B cell (primary cell): ENCODE data around the gene ZDHHC14. TPM values are rescaled to one million over a fixed set of nuclear protein-coding genes. Genes with fewer than 3 reads are reported as not detected.

ENCODE experiments used
- ATAC-seq: fragments of 200-7000 bp; cut with Tn5 transposase; one replicate; pipeline ENCODE4 v1.10.0; 2021; ENCODE audit warnings: low read depth, mild to moderate bottlenecking, moderate number of reproducible peaks, moderate library complexity
- CTCF ChIA-PET: fragments of 350-600 bp; sonication (Branson Sonifier 250); formaldehyde crosslinking; loops from one replicate; lab custom pipeline; 2021; ENCODE audit warnings: antibody characterized with exemption, inconsistent platforms; lab: Charles Lee
- POLR2A ChIA-PET: fragments of 350-600 bp; sonication (Branson Sonifier 250); formaldehyde crosslinking; loops from one replicate; lab custom pipeline; 2021; ENCODE audit warnings: antibody characterized with exemption; lab: Charles Lee
- DNase-seq: peaks from one replicate; pipeline ENCODE4 v3.0.0; 2013
- H2AFZ ChIP-seq: 2 replicates; pipeline ENCODE4 v1.6.1; 2012; ENCODE audit warnings: mild to moderate bottlenecking, low read depth, low read length; ENCODE audit not compliant: insufficient read depth, poor library complexity, severe bottlenecking
- H3K27ac ChIP-seq, 2 donors: 1 replicate in 1 of 2; 2 replicates in 1 of 2; pipeline ENCODE4 v1.5.1; 2012 to 2013; ENCODE audit warnings: low read length in 2 of 2, mild to moderate bottlenecking in 2 of 2, moderate library complexity in 1 of 2
- H3K27me3 ChIP-seq, 4 experiments: fragments of 200-600 bp in 1 of 4; sonication (generic) in 1 of 4; replicated peaks in 1 of 4; 1 replicate in 2 of 4; 2 replicates in 2 of 4; pipeline versions ENCODE4 v1.6.1 to v1.7.0; 2013 to 2016; ENCODE audit warnings: low read length in 3 of 4, mild to moderate bottlenecking in 2 of 4, mixed read lengths in 1 of 4, moderate library complexity in 1 of 4; ENCODE audit not compliant: insufficient read depth in 4 of 4, control insufficient read depth in 3 of 4; ENCODE audit errors: control extremely low read depth in 1 of 4
- H3K36me3 ChIP-seq, 2 experiments: replicated peaks in 1 of 2; 1 replicate in 1 of 2; 2 replicates in 1 of 2; pipeline versions ENCODE4 v1.6.1 to v1.7.1; 2013; ENCODE audit warnings: low read length in 1 of 2; ENCODE audit not compliant: insufficient read depth in 2 of 2, control insufficient read depth in 1 of 2; ENCODE audit errors: control extremely low read depth in 1 of 2, extremely low read depth in 1 of 2
- H3K4me1 ChIP-seq, 2 donors: fragments of 200-600 bp in 1 of 2; sonication (generic) in 1 of 2; 1 replicate in 1 of 2; 2 replicates in 1 of 2; pipeline versions ENCODE4 v1.5.1 to v1.6.1; 2013 to 2017; ENCODE audit warnings: low read length in 2 of 2; ENCODE audit not compliant: control insufficient read depth in 2 of 2, insufficient read depth in 2 of 2
- H3K4me2 ChIP-seq: replicated peaks from 2 replicates; pipeline ENCODE3; 2012; ENCODE audit warnings: mild to moderate bottlenecking, low read depth, low read length; ENCODE audit not compliant: poor library complexity, severe bottlenecking
- H3K4me3 ChIP-seq, 5 experiments: fragments of 200-600 bp in 1 of 5; sonication (generic) in 1 of 5; 1 replicate in 3 of 5; 2 replicates in 2 of 5; pipeline versions ENCODE4 v1.5.1 to v1.7.0; 2011 to 2016; ENCODE audit warnings: low read length in 4 of 5, mild to moderate bottlenecking in 4 of 5, low read depth in 2 of 5, control low read depth in 1 of 5, moderate library complexity in 1 of 5; ENCODE audit not compliant: insufficient read depth in 1 of 5; ENCODE audit errors: control extremely low read depth in 1 of 5, extremely low read depth in 1 of 5
- H3K79me2 ChIP-seq: fragments of 200-600 bp; sonication (generic); one replicate; pipeline ENCODE4 v1.6.0; 2016; ENCODE audit warnings: low read length; ENCODE audit not compliant: control insufficient read depth, insufficient read depth
- H3K9ac ChIP-seq: fragments of 200-600 bp; sonication (generic); 2 replicates; pipeline ENCODE4 v1.6.1; 2017; ENCODE audit warnings: mild to moderate bottlenecking, low read length, moderate library complexity
- H3K9me3 ChIP-seq, 3 donors: one replicate each; pipeline versions ENCODE4 v1.6.1 to v1.7.1; 2013; ENCODE audit warnings: low read length in 2 of 3; ENCODE audit not compliant: control insufficient read depth in 2 of 3, insufficient read depth in 1 of 3; ENCODE audit errors: control extremely low read depth in 1 of 3
- H4K20me1 ChIP-seq: 2 replicates; pipeline ENCODE4 v1.6.0; 2012; ENCODE audit warnings: mild to moderate bottlenecking, low read length; ENCODE audit not compliant: insufficient read depth, control insufficient read depth, poor library complexity, severe bottlenecking
- H3K27ac Mint-ChIP-seq: one replicate; pipeline ENCODE4 v1.8.0; 2021; ENCODE audit warnings: mixed read lengths
- H3K27me3 Mint-ChIP-seq: one replicate; pipeline ENCODE4 v1.8.0; 2021; ENCODE audit warnings: mixed read lengths
- H3K4me1 Mint-ChIP-seq: one replicate; pipeline ENCODE4 v1.8.0; 2021; ENCODE audit warnings: mixed read lengths
- H3K4me3 Mint-ChIP-seq: one replicate; pipeline ENCODE4 v1.8.0; 2021; ENCODE audit warnings: mixed read lengths
- H3K9me3 Mint-ChIP-seq: one replicate; pipeline ENCODE4 v1.8.0; 2022; ENCODE audit warnings: mixed read lengths; ENCODE audit not compliant: insufficient read depth
- EZH2 ChIP-seq: IDR thresholded peaks from 2 replicates; pipeline ENCODE4 v1.6.1; 2012; ENCODE audit warnings: borderline replicate concordance, low read depth, mild to moderate bottlenecking, moderate library complexity, low read length; ENCODE audit not compliant: insufficient read depth, poor library complexity, severe bottlenecking
- WGBS: methylation state at CpG from one replicate; pipeline ENCODE4 v1.1.5; 2013; ENCODE audit warnings: missing lambda C conversion rate; ENCODE audit not compliant: insufficient coverage; 5-methylcytosine and 5-hydroxymethylcytosine counted together
- intact Hi-C: fragments of 100-400 bp; cut with micrococcal nuclease; formaldehyde crosslinking; loops from one replicate; pipeline ENCODE4 v1.10.0; 2022
- polyA plus RNA-seq: library from polyadenylated mRNA; depleted of rRNA; stranded (reverse); fragments of >200 nt; gene quantifications from 2 replicates; pipeline ENCODE4 v1.2.3, GENCODE V29; 2012
- total RNA-seq, 2 donors: library from RNA; stranded (reverse); fragments of 120-200 nt in 1 of 2; gene quantifications; 1 replicate in 1 of 2; 2 replicates in 1 of 2; pipeline versions ENCODE4 v1.2.3 to v1.2.4, GENCODE V29; 2013 to 2022
- TF ChIP-seq, protein P1 (sequence below): fragments of 200-600 bp; IDR thresholded peaks from one replicate; pipeline ENCODE4 v1.8.0; 2022; ENCODE audit warnings: antibody characterized with exemption, mild to moderate bottlenecking

The ZDHHC14 gene
- total and polyA plus RNA-seq, 2 donors (not counting 1 experiment from before 2014, with no cell fraction given): 8.8 to 50.4 TPM

DNA sequence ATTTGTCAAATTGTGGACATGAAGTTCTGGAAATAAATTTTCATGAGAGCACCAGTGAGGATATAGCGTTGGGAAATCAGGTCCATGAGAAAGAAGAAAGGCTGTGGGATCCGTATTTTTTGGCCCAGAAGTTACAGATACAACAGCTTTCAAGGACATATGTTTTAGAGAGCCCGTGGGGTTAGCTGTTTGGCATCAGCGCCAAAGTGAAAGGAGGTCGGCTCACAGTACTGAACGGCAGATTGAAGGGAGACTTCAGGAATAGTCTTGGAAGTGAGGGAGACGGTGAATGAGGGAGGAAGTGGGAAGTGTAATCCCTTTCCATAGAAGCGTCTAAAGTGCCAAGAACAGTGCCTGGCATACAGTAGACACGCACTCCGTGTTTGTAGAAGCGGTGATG lies 31.8 kb downstream of the ZDHHC14 start:
- Mint-ChIP-seq H3K27me3 (no peaks in the 10 kb centered on the region), H3K27ac (no peak overlapping the region), H3K4me1 (peaks cover 18% of the 10 kb centered on the region), H3K9me3 (peaks cover 6% of the 10 kb centered on the region), H3K4me3 (no peak overlapping the region)
- peaks cover 8 to 10% of the 10 kb centered on the region in 2 donors for H3K4me1 ChIP-seq
- no peak overlapping the region for H3K4me2 ChIP-seq
- H3K27ac ChIP-seq: no peak overlapping the region
- DNase-seq (no peak), ATAC-seq (no peak)
- CTCF ChIA-PET: interaction anchor here (1.3 kb wide), 1 partner anchor 9 kb away, joined by 3 read pairs; no protein-coding TSS in a partner anchor
- no peaks in the 10 kb centered on the region for H4K20me1 ChIP-seq
- H2AFZ ChIP-seq: no peak overlapping the region
- H3K27me3 ChIP-seq: no peaks in the 10 kb centered on the region
- H3K9ac ChIP-seq: no peak overlapping the region
- TF ChIP-seq EZH2: no peak
- TF ChIP-seq, protein P1, sequence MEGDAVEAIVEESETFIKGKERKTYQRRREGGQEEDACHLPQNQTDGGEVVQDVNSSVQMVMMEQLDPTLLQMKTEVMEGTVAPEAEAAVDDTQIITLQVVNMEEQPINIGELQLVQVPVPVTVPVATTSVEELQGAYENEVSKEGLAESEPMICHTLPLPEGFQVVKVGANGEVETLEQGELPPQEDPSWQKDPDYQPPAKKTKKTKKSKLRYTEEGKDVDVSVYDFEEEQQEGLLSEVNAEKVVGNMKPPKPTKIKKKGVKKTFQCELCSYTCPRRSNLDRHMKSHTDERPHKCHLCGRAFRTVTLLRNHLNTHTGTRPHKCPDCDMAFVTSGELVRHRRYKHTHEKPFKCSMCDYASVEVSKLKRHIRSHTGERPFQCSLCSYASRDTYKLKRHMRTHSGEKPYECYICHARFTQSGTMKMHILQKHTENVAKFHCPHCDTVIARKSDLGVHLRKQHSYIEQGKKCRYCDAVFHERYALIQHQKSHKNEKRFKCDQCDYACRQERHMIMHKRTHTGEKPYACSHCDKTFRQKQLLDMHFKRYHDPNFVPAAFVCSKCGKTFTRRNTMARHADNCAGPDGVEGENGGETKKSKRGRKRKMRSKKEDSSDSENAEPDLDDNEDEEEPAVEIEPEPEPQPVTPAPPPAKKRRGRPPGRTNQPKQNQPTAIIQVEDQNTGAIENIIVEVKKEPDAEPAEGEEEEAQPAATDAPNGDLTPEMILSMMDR: no peak
- peaks cover 0 to 15% of the 10 kb centered on the region in 2 experiments for H3K36me3 ChIP-seq
- peaks cover 30% of the 10 kb centered on the region for H3K79me2 ChIP-seq
- no peak overlapping the region for H3K4me3 ChIP-seq
- WGBS: 99% methylated on average over 11 of the region's 11 CpGs
- peaks cover 0 to 8% (median 0%) of the 10 kb centered on the region in 3 donors for H3K9me3 ChIP-seq
- intact Hi-C loops: no loop called here
- POLR2A ChIA-PET: no interaction called here

GRCh38 chr6:157420497-157420896 lies 39.5 kb downstream of the ZDHHC14 start:
- intact Hi-C loops: no loop called here
- H3K4me2 ChIP-seq: no peak overlapping the region
- no peak overlapping the region for H2AFZ ChIP-seq
- H4K20me1 ChIP-seq: no peaks in the 10 kb centered on the region
- H3K4me3 ChIP-seq: no peak overlapping the region
- H3K27me3 ChIP-seq: no peaks in the 10 kb centered on the region
- H3K9me3 Mint-ChIP-seq: peaks cover 3% of the 10 kb centered on the region
- H3K27ac Mint-ChIP-seq: no peak overlapping the region
- TF ChIP-seq, protein P1: no peak
- no peak for TF ChIP-seq EZH2
- H3K27ac ChIP-seq: no peak overlapping the region
- ChIA-PET CTCF (no interaction called here), POLR2A (no interaction called here)
- H3K36me3 ChIP-seq: peaks cover 0 to 3% of the 10 kb centered on the region in 2 experiments
- peaks cover 12% of the 10 kb centered on the region for H3K4me1 Mint-ChIP-seq
- DNase-seq: no peak
- H3K9me3 ChIP-seq: no peaks in the 10 kb centered on the region
- H3K9ac ChIP-seq: no peak overlapping the region
- no peak overlapping the region for H3K4me3 Mint-ChIP-seq
- H3K79me2 ChIP-seq: peaks cover 33% of the 10 kb centered on the region
- 95% methylated on average over 5 of the region's 8 CpGs for WGBS
- no peak for ATAC-seq
- no peaks in the 10 kb centered on the region for H3K4me1 ChIP-seq
- H3K27me3 Mint-ChIP-seq: no peaks in the 10 kb centered on the region
